GM21515 (cell line): ENCODE results near the gene ERGIC1.

ENCODE experiments used
- ATAC-seq: cut with Tn5 transposase; IDR thresholded peaks from one replicate; pipeline ENCODE4 v1.9.1; 2021; ENCODE audit not compliant: unreplicated experiment

Gene ERGIC1

DNA sequence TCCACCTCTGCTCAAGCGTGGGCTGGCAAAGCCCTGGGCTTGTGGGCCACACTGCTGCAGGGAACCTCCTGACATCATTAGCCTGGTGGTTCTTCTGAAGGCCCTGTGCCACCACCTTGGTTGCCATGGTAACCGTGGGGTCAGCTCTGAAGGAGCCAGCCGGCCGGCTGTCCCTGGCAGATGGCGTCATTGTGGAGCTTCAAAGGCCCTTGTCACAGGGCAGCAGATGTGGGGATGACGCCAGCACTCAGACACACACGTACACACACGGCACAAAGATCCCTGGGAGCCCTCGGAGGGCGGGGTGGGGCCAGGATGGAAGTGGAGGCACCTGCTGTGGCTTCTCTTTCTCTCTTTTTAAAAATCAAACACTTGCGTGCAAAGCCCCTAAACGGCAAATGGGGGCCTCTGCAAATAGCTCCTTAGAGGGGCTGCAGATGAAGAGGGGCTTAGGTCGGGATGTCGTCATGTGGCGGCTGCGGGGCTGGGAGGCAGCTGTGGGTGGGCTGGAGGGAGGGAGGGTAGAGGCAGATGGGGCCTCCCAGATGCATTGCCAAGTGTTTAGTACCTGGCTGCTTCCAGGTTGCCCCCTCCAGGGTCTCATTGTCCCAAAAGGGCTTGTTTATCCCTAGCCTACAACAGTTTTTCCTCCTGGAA, 105.7 kb downstream of the ERGIC1 start:
- no peak for ATAC-seq

DNA sequence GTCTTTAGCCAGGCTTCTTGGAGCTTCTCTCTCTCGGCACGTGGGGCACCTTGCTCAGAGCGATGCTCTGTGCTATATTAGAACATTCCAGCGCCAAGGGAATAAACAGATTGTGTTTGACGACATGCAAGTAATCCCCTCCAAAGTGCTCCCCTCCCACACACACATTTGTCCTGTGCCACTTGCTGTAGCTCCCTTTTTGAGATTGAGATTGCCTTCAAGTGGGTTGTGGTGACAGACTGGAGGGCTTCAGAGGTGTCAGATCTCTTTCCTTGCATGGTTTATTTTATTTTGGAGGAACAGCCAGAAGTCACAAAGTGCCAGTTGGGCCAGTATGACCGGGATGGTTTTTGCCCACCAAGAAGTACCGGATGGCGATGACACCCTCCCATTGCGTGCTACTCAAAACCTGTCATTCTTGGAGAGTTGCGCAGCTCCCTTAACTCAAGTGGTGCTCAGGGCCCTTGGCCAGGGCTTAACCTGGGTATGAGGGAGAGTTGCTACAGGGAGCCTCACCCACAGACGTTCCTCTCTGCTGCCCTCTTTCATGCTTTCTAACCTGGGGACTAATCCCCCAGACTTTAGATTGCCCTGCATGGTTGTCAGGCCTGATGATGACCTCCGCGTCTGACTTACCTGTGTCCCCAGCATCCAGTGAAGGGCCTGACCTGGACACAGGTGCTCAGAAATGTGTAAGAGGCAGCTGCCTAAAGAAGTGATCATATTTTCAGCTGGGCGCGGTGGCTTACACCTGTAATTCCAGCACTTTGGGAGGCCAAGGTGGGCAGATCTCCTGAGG, 106.4 kb downstream of the ERGIC1 start:
- ATAC-seq: no peak

DNA sequence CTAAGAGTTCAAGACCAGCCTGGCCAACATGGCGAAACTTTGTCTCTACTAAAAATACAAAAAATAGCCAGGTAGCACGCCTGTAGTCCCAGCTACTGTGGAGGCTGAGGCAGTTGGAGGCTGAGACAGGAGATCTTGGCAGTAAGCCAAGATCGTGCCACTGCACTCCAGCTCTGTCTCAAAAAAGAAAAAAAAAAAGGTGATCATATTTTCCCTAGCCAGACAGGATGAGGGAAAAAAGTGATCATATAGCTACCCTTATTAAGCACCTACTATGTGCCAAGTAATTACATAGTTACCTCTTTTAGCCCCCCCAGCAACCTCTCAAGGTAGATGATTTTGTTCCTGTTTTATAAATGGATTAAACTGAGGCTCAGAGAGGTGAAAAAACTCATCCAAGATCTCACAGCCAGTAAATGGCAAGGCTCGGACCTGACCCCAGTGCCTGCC, 107.0 kb downstream of the ERGIC1 start:
- no peak for ATAC-seq

DNA sequence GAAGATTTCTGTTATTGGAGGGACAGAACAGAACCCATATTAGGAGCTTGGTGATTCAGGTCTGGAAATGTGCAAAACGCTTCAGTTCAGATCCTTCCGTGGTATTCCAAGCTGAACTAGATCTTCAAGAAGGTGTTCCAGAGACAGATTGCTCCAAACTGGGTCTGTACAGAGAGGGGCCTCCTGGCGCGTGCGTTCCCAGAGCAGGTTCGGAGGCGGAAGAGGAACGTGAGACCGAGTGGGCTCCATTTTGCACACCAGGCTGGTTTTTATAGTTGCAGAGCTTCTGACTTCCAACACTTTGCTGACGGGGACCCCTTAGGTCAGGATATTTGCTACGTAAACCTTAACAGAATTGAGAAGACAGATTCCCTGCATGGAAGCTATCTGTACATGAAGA, 108.5 kb downstream of the ERGIC1 start:
- no peak for ATAC-seq

DNA sequence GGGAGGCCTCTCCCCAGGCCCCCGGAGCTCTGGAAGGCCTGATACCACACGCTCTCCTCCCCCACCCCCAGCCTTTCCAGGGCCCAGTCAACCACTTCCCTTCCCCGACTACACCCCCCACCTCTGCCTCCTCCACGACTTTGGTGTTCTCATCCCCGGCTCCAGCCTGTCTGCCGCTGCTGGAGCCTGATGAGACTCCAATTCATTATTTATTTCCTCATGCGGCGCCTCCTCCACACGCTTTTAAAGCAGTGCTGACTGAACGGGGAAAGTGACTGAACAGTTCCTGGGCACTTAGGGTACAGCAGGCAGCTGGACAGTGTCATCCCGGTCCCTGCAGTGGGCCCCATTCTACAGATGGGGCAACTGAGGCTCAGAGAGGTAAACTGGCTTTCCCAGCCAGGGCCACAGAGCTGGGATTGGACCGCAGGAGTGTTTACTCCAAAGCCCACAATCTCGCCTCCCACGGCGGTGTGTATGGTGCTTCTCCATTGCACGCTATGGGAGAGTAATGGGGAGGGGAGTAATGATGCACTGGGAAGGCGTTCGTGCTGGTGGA, 109.3 kb downstream of the ERGIC1 start:
- no peak for ATAC-seq

DNA sequence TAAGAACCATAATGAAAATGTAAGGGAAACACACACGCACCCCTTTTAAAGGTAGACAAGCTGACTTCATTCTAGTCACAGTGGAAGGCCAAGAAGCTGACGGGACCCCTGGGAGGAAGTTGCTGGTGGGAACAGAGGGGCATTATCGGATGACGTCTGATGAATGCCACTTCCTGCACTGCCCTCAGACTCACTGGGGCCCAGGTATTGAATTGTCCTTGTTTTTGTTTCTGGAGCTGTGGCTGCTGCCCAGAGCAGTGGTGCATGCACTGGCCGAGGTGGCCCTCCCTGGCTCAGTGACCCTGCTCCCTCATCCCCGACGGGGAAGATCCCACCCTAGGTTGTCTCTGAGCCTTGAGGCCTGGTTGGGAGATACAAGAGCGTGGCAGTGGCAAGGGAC, 109.9 kb downstream of the ERGIC1 start:
- ATAC-seq: no peak

DNA sequence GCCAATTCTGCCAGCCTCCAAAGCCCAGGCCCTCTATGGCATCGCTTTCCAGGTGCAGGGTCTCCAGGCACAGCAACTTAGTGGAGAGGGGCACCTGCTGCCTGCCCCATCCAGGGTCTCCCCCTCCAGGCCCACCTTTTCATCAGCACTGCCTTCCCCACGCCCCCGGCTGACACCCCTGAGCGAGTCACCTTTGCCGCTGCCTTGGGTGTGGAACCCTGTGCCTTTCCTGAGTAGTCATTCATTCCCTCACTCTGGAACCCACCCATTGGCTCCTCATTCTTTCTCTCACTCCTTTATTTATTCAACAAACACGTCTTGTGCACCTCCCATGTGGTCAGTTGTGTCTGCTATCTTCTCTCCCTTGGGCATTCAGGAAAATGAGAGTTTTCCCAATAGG, 110.7 kb downstream of the ERGIC1 start:
- no peak for ATAC-seq

DNA sequence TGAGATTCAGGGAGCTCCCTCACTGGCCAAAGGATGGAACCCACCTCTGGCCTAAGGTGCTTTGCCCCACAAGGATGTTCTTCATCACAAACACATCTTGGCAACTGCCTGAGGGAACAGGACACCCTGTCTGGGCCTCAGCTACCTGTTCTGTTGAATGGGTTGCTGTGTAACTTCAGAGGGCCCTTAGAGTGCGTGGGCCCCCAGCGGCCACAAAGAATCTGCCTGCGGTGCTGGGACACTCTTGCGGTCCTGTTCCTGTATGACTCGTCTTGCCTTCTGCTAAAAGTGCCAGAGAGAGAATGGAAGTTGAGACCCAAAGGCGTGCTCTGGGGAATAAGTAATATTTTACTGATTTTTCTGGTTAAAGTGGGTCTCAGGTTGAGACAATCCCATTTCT, 111.1 kb downstream of the ERGIC1 start:
- no peak for ATAC-seq

DNA sequence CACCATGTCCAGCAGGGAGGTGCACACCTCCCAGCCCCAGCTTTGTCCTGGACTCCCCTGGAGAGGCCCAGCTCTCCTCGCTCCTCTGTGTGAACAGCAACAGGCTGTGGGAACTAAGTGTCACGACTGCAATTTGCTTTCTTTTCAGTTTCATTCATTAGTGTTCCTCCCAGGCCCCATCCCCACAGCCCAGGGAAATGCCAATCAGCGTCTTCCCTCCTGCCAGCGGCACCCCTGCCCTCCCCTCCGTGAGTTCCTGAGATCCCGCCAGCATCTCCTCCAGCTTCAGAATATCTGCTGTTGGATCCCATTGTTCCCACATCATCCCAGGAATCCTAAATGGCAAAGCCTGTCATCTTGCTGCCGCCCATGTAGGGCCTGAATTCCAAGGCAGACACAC, 112.1 kb downstream of the ERGIC1 start:
- ATAC-seq: no peak

DNA sequence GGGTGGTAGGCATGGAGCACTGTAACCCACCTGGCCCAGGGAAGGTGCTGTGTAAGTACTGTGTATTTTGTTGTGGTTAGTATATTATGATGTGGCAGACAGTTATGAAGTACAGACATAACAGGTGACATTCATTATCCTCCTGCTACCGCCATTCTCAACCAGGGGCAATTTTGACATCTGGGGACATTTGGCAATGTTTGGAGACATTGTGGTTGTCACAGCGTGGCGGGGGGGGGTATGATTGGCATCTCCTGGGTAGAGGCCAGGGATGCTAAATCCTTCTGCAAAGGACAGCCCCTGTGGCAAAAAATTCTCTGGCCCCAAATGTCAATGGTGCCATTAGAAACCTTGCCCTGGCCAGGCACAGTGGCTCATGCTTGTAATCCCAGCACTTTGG, 115.4 kb downstream of the ERGIC1 start:
- no peak for ATAC-seq

DNA sequence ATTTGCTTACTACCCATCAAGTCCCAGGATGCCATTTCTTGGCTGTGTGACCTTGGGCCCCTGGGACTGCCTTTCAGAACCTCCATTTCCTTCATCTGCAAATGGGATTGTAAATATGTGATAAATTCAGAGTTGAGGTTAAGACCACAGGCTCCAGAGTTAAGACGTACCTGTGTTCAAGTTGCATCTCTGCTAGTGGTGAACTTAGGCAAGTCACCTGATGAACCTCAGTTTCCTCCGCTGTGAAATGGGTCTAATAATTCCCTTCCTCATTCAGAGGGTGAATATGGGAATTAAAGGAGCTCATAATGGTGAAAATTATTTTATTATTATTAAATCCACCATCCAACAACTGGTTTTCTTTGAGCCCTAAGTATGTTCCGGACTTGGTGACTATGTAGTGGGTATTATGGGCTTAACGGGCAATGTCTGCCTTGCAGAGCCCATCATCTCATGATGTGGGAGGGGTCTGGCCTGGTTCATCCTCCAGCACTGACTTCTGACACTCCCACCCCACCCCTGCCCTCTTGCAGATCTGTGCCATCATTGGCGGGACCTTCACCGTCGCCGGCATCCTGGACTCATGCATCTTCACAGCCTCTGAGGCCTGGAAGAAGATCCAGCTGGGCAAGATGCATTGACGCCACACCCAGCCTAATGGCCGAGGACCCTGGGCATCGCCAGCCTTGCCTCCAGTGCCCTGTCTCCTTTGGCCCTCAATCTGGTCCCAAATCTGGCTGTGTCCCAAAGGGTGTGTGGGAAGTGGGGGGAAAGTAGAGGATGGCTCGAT, 116.3 kb downstream of the ERGIC1 start:
- no peak for ATAC-seq

DNA sequence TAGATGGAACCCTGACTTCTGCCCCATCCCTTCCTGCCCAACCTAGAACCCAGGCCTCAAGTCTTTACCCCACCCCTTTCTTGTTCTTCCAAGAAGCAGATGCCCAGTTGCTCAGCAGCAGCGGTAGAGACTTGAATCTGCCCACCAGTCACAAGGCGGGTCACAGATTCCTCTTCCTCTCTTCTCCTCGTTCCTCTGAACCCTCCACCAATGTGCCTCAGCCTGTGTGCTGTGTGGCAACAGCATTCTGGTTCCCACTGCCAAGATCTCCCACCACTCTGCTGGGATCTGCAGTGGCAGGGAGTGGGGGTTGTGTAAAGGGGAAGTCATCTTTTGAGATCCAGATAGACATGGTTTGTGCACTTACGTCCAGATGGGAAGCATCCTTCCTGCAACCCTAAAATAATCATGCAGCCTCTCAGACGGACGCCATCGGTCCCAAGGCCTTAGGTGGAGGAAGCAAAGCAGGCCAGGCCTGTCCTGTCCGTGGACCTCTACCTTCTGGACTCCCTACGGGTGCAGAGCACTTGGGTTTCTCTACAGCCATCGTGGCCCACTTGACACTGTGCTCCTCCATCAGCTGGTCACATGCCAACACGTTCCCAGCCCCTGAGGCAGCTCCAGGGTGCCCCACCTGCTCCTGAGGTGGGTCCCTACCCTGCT, 117.5 kb downstream of the ERGIC1 start:
- no peak for ATAC-seq

DNA sequence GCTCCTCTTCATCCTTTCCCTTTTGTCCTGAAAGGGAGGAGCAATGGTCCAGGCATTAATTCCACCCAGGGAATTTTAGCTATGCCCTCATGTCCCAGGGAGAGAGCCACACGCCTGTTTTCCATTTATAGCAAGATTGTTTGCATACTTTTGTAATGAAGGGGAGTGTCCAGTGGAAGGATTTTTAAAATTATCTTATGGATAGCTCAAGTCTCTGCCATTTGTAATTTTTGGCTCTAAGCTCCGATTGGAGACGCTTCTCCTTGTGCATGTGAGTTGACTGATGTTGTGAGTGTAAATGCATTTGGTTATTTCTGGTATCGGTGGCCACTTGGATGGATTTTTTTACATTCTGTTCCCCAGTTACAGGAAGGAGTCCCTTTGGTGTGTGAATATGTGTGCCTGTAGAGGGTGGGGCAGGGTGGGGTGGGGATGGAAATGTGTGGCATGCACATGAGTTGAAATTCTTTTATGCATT, 118.0 kb downstream of the ERGIC1 start:
- ATAC-seq: no peak

DNA sequence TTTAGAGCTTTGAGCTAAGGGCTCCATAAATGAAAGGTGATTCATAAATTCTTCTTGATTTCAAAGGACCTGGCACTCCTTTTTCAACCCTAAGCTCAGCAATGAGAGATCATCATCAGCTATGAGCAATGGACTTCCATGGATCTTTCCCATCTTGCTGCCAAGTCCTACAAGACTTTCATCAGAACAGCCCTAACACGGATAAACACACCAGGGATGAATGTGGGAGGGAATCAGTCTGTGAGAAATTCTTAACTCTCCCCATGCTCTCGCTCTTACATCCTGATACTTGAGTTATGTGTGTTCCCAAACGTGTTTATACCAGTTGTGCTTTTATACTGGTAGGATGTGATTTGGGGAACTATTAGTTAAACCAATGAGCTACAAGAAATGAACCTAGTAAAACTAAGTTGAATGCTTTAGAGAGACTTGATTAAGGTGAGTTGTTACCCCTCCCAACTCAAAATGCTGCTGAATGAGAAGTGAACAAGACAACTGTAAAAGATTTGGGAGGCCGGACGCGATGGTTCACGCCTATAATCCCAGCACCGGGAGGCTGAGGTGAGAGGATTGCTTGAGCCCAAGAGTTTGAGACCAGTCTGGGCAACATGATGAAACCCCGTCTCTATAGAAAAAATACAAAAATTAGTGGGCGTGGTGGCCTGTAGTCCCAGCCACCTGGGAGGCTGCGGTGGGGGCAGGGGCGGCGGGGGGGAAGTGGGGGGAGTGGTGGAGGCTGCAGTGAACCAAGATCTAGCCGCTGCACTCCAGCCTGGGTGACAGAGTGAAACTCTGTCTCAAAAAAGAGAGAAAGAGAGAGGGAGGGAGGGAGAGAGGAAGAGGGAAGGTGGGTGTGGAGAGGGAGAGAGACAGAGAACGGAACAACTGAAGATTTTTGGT, 120.0 kb downstream of the ERGIC1 start:
- ATAC-seq: no peak

DNA sequence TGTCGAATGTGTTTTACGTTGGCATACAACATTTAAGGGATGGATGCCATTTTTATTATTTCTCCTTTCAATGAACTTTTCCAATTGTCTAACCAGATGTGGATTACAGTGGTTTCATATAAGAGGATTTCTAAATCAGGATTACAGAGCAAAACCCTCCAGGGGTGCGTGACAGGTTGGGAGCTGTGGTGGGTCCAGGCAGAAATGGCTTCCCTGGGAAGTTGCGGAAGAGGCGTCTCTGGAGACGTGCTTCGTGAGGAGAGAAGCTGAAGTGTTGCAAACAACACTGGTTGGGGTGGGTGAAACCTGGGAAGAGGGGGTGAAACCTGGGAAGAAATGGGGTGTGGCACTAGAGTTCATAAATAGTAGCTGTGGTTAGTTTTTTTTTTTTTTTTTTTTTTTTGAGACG, 120.7 kb downstream of the ERGIC1 start:
- no peak for ATAC-seq

DNA sequence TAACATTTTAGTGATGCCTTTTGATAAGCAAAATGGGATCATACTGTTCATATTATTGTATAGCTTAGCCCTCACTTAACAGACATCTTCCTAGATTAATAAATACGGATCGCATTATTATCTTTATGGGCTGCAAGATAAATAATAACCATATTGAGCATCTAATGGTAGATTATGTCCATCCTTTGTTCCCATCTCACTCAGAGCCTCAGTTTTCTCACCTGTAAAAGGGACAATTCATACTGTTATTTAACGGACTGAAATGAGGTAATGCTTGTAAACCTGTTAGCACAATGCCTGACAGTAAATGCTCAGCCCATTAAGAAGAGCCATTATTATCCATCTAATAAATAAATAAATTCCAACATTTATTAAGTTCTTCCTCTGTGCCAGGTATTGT, 122.2 kb downstream of the ERGIC1 start:
- ATAC-seq: no peak

DNA sequence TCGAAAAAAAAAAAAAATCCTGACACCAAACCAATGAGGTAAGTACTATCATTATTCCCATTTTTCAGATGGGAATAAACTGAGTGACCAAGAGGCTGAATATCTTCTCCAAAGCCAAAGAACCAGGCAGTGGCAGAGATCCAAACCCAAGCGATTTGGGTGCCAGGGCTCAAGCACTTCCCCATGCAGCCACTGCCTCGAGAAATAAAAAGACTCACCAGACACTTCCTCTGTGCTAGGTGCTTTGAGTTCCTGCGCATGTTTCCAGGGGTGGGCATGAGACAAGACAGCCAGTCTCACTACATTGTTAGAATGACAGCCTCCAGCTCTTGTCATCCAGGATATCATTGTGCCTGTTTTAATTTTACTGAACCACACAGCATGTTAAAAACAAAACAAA, 122.9 kb downstream of the ERGIC1 start:
- ATAC-seq: no peak

DNA sequence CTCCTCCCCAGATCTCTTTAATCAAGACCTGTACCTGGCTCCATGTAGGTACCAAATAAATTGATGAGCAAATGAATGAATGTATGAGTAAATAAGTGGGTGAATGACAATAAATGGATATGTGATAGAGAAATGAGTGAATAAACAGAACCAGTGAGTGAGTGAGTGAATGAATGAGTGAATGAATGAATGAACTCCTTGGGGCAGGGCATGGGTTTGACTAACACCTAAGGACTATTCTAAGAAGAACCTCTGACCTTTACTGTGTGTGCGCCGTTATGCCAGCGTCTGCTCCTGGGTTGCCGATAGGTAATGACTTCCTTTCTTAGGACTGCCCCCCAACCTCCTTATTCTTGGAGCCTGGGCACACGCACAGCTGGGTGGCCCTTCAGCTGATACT, 123.4 kb downstream of the ERGIC1 start:
- ATAC-seq: no peak

DNA sequence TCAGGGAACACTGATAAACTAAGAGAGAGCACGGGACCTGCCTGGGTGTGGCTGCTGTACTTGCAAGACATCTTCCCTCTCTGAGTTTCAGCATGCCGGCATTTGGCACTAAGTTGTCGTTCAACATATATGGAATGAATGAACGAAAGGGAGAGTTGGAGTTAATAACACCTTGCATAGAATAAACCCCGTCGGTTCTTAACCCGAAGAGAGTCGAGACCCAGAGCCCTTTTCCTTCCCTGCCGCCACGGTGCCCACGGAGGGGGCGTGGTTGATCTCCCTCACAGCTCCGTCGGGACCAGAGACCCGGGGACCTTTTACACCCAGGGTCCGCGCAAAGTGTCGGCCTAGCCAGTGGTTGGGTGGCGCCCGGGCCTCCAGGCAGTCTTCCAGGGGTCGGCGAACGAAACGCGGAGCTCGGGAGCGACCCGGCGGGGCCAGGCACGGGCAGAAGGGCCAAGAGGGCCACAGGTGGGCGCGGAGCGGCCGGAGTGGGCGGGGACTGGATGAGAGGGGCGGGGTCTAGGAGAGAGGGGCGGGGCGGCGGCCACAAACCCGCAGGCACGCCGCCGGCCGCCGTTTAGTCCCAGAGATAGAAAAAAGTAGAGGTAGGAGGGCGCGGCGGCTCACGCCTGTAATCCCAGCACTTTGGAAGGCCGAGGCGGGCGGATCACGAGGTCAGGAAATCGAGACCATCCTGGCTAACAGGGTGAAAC, 124.4 kb downstream of the ERGIC1 start:
- peak; percentile 61 for ATAC-seq
